DMS53 (cell line): ENCODE data around the gene EIF3K.

ENCODE experiments used
- DNase-seq: peaks from one replicate; lab custom pipeline; 2025; lab: John Stamatoyannopoulos, UW

The EIF3K gene

DNA sequence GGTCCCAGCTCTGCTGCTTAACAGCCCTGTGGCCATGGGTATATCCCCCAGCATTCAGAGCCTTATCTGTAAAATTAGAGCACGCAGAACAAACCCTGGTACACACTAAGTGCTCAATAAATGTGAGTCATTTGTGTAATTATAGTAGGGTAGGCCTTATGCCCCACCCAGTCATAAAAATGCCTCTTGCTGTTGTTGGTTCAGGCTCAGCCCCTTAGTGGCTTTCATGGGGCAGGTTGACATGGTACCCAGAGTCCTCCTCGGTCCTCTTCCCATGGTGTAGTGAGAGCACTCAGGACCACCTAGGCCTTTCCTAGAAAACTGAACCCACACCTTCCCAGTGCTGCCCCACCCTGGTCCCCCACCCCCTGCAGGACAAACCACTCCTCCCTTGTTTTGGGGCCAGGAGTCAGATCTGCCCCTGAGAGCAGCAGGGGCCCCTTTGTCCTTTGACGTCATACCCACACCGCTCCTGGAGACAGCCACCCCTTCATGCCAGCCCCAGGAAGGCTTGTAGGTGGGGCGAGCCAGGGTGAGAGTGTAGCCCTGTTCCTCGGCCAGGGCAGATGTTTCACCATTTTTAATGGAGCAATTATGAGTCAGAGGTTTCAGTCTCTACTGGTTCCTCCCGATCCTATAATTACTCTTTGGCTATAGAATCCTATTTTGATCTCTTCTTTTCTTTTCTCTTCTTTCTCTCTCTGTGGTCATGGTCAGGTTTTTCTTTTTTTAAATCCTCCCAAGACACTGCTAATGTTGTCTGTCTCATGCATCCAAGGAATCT lies 65.3 kb downstream of the EIF3K start:
- peak; percentile 61 for DNase-seq

DNA sequence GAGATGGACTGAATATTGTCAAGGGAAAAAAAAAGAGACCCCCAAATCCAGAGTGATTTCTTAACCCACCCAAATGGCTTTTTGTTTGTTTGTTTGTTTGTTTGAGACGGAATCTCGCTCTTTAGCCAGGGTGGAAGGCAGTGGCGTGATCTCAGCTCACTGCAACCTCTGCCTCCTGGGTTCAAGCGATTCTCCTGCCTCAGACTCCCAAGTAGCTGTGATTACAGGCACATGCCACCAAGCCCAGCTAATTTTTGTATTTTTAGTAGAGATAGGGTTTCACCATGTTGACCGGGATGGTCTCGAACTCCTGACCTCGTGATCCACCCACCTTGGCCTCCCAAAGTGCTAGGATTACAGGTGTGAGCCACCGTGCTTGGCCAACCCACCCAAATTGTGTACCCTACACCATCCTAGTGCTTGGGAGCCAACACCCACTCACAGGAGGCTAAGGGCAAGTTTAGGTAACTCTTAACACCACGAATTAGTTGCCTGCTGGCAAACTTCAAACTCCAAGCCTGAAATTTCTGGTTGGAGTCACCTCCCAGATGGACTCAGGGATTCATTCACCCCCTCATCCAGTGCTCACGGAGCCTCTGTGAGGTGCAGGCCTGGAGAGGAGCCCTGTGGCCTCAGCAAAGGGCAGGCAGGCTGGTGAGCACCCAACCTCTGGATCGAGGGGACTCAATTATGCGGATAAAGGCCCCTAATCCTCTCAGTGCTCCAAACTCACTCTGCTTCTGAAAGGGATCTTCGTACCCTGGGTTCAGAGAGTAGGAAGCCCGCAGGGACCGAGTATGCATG lies 66.1 kb downstream of the EIF3K start:
- no peak for DNase-seq

DNA sequence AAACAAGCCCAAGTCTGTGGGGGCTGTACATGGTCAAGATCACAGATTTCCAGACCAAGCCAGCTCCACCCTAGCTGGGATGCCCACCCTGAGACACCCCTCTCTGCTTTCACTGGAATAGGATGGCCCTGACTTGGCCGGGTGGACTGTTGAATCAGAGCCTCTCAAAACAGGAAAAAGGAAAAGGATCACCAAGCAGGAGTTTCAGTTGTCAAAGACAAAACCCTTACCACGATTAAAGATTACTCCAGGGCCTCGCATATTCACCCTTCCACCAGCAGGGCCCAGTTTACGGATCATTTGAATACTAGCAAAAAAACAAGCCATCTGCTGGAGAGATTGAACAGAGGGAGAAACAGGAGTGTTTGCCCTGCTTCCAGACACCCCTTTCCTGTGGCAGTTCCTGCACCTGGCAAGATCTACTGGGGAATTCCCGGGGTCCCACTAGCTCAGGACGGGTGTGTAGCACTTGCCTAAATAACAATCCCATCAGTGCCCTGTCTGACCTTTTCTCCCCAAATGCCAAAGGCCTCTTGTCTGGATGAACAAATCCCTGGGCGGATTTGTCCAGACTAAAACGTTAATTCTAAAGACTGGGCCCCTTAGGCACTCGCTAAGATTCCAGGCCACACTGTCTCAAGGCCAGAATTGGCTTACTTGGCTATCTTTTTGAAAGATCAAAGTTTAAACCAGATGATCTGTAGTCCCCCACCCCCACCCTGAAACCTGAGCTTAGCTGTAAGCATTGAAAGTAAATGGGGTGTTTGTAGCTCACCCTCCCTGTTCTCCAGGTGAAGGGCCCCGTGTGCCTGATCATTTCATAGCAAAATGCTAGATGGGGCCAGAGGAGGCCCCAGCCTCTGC lies 66.9 kb downstream of the EIF3K start:
- peak; percentile 60 for DNase-seq

DNA sequence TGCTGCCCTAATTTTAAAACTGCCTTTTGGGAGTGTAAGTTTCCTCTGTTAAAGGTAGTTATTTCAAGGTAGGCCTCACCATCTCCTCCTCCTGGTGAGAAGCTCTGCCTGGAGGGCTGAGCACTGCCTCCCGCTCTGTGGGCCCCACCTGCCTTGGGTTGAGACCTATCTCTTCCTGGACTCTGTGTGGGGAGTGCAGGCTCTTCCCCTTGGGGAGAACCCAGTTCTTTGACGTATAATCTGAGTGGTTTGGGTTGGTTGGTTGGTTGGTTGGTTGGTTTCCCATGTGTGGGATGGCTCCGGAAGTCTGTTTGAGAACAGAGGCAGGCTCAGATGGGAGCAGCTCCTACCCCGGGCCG lies 67.5 kb downstream of the EIF3K start:
- no peak for DNase-seq
